A549 (cell line): Measurements from ENCODE around the gene FN3KRP.

Source experiments
- BHLHE40 ChIP-seq: IDR thresholded peaks from 2 replicates; pipeline ENCODE4 v1.6.1; 2012; ENCODE audit warnings: low read depth, low read length, inconsistent platforms
- CBX2 ChIP-seq: fragments of 200-600 bp; sonication (generic); IDR thresholded peaks from 2 replicates; pipeline ENCODE4 v1.6.1; 2016; ENCODE audit warnings: low read depth, mild to moderate bottlenecking, borderline replicate concordance
- CEBPB ChIP-seq, 2 experiments: fragments of >200 bp in 1 of 2; sonication (Bioruptor Twin) in 1 of 2; formaldehyde crosslinking in 1 of 2; IDR thresholded peaks; 2 replicates each; pipeline ENCODE4 v1.6.1; 2012 to 2016
- CTCF ChIP-seq: fragments of >200 bp; sonication (Bioruptor Twin); formaldehyde crosslinking; IDR thresholded peaks from 3 replicates; pipeline ENCODE4 v1.5.1; 2016
- EP300 ChIP-seq, 2 experiments: fragments of >200 bp; sonication (Bioruptor Twin); formaldehyde crosslinking; IDR thresholded peaks; 2 replicates in 1 of 2; 3 replicates in 1 of 2; pipeline ENCODE4 v1.6.1; 2016 to 2017
- GATA3 ChIP-seq: IDR thresholded peaks from 2 replicates; pipeline ENCODE4 v1.6.1; 2012; ENCODE audit warnings: borderline replicate concordance
- JUN ChIP-seq, 2 experiments: fragments of >200 bp; sonication (Bioruptor Twin); formaldehyde crosslinking; IDR thresholded peaks; 2 replicates in 1 of 2; 3 replicates in 1 of 2; pipeline ENCODE4 v1.6.1; 2016 to 2017
- MAZ ChIP-seq: fragments of 150-350 bp; IDR thresholded peaks from 2 replicates; pipeline ENCODE4 v1.6.1; 2014; ENCODE audit warnings: antibody characterized with exemption, low read depth, low read length, borderline replicate concordance
- POLR2A ChIP-seq: IDR thresholded peaks from 2 replicates; pipeline ENCODE4 v1.6.1; 2012; ENCODE audit warnings: mild to moderate bottlenecking, low read length
- REST ChIP-seq: fragments of 200-600 bp; sonication (generic); IDR thresholded peaks from 2 replicates; pipeline ENCODE4 v1.6.1; 2016; ENCODE audit warnings: antibody characterized with exemption, mild to moderate bottlenecking, moderate library complexity
- USF2 ChIP-seq: fragments of 450-650 bp; IDR thresholded peaks from 2 replicates; pipeline ENCODE4 v1.6.1; 2014; ENCODE audit warnings: antibody characterized with exemption

GRCh38 chr17:82709676-82710498 is 6.6 kb upstream of the FN3KRP start:
- TF ChIP-seq CTCF (no peak), JUN (IDR thresholded peaks at IDR 0.05) (no peak), POLR2A (no peak), BHLHE40 (no peak), GATA3 (no peak), CEBPB (IDR thresholded peaks at IDR 0.05) (no peak), USF2 (no peak), MAZ (no peak), EP300 (IDR thresholded peaks at IDR 0.05) (no peak), CBX2 (no peak), REST (no peak)
